HG03135 (cell line): Measurements from ENCODE around the gene ELMO3.

Source experiments
- ATAC-seq: cut with Tn5 transposase; IDR thresholded peaks from one replicate; pipeline ENCODE4 v1.9.1; 2021; ENCODE audit warnings: mild to moderate bottlenecking, moderate library complexity; ENCODE audit not compliant: unreplicated experiment

The ELMO3 gene

DNA sequence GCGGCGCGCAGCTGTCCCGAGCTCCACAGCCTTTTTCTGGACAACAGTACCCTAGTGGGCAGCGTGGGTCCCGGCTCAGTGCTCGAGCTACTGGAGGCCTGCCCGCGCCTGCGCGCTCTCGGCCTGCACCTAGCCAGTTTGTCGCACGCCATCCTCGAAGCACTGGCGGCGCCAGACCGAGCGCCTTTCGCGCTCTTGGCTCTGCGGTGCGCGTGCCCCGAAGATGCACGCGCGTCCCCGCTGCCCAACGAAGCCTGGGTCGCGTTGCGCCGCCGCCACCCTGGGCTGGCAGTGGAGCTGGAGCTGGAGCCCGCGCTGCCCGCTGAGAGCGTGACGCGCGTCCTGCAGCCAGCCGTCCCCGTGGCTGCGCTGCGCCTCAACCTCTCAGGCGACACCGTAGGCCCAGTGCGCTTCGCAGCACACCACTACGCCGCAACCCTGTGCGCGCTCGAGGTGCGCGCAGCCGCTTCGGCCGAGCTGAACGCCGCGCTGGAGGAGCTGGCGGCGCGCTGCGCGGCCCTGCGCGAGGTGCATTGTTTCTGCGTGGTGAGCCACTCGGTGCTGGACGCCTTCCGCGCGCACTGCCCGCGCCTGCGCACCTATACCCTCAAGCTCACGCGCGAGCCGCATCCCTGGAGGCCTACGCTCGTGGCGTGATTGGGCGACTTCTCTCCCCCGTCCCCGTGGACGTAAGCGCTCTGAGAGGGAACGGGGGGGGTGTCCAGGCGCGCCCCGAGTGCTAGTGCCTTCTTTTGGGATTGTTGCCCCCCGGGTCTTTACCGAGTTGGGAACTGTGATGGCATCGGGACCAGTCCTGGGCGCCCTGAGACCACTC is 35.5 kb upstream of the ELMO3 start:
- ATAC-seq, result no peak

DNA sequence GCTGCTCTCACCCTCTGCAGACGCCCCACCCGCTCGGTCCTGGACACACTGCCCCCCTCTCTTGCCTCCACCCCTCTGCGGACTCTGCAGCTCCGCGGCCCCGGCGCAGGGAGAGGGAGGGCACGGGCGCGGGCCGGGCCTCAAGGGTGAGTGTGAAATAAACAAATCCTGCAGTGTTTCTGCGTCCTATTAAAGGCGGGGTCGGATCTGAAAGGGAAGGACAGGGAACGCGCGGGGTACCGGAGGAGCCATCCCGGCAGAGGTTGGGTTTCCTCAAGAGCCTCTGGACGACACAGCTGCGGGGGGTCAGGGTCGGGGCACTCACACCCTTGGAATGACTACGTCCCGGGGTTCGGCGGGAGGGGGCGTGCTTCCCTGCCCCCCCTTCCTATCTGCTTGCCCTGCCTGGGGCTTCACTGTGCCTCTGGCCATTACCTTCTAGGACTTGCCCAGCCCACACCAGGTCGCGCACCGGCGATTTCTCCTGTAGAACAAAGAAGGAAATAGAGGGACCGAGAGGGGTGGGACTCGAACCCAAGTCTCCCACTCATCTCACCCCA is 34.9 kb upstream of the ELMO3 start:
- ATAC-seq, result no peak

DNA sequence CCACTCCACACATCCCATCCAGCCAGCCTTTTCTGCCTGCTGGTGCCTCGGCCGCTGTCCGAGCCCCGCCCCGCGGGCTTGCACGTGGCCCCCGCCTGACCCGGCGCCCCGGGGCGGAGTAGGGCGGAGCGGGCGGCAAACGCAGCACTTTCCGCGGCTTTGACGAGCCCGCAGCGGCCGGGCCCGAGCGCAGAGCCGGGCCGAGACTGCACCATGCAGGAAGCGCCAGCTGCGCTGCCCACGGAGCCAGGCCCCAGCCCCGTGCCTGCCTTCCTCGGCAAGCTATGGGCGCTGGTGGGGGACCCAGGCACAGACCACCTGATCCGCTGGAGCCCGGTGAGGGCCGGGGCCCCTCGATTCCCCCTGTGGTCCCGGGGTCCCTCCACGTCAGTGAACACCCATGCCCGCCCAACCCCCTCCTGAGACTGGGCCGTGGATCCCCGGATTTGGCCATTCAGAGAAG is 34.3 kb upstream of the ELMO3 start, which contains the start of gene HSF4:
Gene HSF4, plus strand, starts transcription at position 147 of the 463 bp plus-strand sequence. Its CDS starts 67 bp downstream, at position 214.
- ATAC-seq, result no peak

DNA sequence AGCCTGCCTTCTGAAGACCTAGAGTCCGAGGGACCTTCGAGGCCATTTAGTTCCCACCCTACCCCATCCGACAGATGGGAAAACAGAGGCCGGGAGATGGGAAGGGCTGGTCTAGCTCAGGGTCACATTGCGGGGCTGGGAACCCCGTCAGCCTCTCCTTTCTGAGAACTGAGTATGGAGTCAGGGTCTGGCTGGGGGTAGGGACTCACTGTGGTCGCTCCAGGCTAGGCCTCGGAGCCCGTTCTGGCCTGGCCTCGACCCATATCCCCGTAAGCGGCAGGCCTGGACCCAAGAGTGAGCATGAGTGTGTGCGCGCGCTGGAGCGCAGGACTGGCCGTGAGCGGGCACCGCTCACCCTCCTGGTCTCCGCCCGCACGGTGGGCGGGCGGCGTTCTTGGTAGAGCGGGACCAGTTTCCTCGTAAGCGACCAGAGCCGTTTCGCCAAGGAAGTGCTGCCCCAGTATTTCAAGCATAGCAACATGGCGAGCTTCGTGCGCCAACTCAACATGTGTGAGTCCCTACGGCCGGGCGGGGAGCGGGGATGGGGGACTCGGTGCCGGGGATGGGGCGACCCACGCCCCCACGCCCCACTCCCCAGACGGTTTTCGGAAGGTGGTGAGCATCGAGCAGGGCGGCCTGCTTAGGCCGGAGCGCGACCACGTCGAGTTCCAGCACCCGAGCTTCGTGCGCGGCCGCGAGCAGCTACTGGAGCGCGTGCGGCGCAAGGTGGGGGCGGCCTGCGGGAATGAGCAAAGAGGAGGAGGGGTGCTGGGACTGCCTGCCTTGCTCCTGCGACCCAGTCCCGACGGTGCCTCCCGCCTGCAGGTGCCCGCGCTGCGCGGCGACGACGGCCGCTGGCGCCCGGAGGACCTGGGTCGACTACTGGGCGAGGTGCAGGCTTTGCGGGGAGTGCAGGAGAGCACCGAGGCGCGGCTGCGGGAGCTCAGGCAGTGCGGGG is 33.5 kb upstream of the ELMO3 start:
- no peak for ATAC-seq

DNA sequence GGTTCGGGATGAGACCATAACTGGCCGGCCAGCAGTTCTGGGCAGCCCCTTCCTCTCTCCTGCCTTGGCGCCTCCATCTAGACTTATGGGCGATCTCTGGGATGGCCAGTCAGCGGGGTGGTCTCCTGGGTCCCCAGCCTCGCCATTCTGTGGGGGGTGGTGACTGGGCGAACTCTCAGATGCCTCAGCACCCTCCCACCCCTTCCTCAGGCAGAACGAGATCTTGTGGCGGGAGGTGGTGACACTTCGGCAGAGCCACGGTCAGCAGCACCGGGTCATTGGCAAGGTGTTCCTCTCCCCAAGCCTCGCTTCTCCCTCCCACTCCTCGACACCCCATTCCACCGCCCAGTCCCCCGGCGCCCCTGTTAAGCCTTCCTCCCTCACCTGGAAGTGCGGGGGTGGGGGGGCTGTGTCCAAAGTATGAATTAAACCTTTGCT is 32.8 kb upstream of the ELMO3 start:
- ATAC-seq, result no peak

DNA sequence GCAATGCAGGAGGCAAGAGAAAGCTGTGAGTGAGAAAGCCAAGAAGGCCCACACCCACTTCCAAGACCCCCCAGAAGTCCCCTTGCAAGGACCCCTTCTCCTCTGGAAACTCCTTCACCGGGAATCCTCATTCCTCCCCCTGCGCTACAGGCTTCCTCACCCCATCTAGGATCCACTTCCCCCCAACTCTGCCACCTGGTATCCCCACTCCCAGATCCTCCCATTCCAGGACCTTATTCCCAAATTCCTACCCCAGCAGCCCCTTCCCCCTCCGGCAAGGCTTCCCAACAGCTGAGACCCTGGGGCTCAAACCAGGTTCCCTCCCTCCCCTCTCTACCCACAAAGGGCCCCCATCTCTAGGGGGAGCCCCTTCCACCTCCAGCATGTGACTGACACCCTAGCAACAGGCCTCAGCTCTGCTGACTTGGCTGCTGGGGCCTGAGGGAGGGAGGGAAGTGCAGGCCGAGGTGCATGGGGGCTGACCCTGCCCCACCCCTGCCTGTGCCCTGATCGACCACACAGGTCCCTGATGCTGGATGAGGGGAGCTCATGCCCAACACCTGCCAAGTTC is 32.2 kb upstream of the ELMO3 start:
- no peak for ATAC-seq

DNA sequence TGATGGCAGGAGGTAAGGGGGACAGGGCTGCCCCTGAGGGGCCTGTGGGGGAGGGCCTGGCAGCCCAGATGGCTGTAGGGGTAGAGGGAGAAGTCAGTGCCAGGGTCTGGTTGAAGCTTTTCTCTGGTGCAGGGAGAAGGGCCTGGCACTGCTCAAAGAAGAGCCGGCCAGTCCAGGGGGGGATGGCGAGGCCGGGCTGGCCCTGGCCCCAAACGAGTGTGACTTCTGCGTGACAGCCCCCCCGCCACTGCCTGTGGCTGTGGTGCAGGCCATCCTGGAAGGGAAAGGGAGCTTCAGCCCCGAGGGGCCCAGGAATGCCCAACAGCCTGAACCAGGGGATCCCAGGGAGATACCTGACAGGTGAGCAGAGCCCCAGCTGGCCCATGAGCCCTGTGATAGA is 31.3 kb upstream of the ELMO3 start:
- ATAC-seq, result no peak

DNA sequence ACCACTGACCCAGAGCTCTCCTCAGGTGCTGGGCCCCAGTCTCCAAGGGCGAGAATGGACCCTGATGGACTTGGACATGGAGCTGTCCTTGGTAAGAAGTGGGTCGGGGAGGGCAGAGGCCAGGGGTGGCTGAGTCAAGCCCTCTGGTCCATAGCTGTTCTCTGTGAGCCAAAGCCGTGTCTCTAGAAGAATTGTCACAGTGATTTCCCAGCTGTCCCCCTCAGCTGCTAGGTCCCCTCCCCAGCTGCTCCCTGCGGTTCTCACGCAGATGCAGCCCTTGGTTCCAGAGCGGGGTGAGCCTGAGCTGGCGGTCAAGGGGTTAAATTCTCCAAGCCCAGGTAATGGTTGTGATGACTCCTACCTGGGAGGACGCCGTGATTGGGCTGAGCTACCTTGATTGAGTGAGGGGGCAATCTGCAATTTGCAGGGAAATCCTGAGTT is 29.9 kb upstream of the ELMO3 start:
- ATAC-seq, result no peak

DNA sequence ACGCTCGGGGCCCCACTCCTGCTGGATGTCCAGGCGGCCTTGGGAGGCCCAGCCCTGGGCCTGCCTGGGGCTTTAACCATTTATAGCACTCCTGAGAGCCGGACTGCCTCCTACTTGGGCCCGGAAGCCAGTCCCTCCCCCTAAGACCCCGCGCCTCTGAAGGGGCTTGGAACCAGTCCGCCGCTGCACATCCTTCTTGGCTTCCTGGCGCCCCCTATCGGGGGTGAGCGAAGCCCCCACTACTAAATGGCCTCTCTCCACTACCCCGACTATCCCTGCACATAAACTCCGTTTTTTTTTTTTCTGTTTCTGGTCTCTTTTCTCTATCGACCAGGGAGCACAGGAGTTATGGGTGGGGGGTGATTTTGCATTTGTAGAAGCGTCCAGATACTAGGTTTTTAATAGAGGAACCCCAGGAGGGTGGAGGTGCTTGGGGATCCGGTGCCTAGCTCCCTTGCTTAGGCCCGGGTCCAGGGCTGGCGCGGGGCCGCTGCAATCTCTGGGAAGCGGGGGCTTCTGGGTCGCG is 29.2 kb upstream of the ELMO3 start:
- ATAC-seq, result no peak

DNA sequence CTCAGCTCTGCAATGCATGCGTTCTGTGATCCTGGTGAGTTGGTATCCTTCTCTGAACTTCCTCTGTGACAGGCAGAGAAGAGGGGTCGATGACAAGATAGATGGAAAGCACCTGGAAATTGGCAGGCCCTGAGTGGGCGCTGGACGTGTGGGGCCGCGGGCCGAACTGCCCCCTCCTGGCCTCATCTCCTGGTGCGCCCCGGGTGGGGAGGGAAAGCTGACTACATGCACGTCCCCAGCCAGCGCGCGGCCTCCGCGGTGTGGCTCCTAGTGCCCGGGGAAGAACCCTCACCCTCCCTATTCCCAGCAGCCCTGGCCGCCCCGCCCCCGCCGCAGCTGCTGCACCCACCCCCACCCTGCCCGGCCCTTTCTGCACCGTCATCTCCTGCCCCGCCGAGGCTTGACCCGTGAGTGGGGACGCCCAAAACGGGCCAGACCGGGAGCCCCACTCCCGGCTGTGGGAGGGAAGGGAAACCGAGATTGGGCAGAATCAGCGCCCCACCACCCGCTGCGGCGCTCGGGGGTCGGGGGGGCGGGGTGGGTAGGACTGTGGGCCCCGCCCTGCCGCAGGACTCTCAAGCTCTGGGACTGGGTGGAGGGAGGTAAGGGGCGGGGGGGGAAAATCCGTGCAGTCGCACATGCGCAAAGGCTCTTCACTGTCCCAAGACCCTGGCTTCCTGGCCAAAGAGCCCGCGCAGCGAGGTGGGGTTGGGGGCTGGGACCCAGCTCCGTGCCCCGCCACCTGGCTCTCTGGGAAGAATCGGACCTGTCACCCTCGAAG is 28.6 kb upstream of the ELMO3 start, which contains the start of gene NOL3:
Gene NOL3, plus strand, starts transcription at position 371 of the 781 bp plus-strand sequence.
- ATAC-seq, result peak; percentile 39

DNA sequence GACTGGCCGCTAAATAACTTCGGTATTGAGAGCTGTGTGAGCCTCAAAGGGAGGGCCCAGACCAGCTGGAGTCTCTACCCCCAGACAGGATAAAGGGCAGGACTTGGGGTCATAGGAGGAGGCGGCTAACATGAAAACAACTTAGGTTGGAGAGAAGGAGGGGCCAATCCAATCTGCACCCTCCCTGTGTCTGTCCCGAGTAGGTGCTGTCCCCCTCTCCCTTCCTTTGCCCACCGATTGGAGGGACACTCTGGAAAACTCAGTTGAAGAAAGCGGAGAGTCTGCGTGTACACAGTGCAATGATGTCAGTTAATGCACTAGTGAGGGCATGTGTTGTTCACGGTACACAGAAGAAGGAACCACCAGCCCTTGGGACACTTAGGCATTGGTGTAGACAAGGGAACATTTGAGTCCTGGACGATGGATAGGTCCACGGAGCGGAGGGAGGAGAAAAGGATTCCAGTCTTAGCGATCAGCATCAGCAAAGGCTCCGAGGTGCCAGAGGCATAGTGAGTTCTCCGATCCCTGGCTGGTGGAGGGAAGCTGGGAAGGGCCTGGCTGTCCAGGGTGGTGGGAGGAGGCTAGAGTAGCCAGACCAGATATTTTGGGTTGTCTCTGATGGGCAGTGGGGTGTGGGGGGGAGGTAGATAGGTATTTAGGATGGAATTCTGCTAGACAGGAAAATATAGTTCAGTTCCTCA is 27.8 kb upstream of the ELMO3 start:
- ATAC-seq, result peak; percentile 20

DNA sequence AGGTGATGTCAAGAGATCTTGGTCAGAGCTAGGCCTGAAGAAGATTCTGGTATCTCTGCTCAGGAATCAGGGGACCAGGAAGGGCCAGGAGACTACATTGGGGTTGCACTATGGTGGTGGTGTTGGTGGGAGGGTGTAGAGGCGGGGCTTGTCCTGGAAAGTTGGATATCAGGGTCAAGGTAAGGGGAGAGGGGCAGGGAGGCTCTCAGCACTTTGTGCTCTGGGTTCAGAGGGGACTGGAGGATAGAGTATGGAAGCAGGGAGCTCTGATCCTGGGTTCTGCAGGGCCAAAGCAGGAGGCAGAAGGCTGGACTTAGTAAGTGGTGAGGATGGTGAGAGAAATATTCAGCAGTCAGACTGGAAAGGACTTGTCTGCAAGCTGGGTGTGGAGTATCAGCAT is 25.6 kb upstream of the ELMO3 start:
- no peak for ATAC-seq

DNA sequence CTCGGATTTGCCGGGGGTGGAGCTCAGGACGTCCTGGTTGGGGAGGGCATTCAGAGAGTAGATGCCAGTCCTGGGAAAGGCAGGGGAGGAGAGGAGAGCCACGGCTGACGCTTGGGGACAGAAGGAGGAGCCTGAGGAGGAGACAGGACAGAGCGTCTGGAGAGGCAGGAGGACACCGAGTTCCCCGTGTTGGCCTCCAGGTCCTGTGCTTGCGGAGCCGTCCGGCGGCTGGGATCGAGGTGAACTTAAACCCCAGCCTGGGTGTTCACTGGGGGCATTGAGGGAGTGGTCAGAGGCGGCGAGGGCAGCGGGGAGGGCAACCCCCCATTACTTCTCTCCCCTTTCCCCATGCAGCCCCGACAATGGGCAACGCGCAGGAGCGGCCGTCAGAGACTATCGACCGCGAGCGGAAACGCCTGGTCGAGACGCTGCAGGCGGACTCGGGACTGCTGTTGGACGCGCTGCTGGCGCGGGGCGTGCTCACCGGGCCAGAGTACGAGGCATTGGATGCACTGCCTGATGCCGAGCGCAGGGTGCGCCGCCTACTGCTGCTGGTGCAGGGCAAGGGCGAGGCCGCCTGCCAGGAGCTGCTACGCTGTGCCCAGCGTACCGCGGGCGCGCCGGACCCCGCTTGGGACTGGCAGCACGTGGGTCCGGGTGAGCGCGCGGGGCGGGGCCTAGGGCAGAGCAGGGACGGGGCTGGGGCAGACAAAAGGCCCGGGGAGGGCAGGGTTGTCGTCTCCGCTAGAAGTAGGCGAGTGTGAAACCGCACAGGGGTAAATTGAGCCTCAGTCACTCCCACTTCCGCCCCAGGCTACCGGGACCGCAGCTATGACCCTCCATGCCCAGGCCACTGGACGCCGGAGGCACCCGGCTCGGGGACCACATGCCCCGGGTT is 24.9 kb upstream of the ELMO3 start:
- ATAC-seq, result no peak

DNA sequence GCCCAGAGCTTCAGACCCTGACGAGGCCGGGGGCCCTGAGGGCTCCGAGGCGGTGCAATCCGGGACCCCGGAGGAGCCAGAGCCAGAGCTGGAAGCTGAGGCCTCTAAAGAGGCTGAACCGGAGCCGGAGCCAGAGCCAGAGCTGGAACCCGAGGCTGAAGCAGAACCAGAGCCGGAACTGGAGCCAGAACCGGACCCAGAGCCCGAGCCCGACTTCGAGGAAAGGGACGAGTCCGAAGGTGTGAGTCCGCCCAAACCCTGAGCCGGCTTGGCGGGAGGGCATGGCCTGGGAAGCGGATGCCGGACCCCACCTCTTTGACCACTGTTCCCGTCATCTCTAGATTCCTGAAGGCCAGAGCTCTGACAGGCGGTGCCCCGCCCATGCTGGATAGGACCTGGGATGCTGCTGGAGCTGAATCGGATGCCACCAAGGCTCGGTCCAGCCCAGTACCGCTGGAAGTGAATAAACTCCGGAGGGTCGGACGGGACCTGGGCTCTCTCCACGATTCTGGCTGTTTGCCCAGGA is 24.2 kb upstream of the ELMO3 start:
- no peak for ATAC-seq

DNA sequence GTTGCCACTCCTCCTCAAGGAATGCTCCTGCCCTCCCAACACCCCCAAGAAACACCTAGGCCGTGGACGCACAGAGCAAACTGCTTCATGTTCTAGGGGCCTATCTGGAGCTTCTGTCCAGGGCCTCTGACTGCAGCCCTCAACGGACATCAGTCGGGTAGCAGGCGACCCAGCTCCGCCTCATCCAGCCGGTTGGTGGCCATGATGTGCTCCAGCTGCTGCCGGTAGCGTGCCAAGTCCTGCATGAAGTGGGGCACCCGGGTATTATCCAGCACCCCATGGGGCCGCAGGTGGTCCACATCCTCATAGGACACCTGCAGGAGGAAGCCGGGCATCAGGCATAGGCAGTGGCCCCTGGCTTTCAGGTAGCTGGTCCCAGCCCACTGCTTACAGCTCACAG is 22.3 kb upstream of the ELMO3 start:
- no peak for ATAC-seq

DNA sequence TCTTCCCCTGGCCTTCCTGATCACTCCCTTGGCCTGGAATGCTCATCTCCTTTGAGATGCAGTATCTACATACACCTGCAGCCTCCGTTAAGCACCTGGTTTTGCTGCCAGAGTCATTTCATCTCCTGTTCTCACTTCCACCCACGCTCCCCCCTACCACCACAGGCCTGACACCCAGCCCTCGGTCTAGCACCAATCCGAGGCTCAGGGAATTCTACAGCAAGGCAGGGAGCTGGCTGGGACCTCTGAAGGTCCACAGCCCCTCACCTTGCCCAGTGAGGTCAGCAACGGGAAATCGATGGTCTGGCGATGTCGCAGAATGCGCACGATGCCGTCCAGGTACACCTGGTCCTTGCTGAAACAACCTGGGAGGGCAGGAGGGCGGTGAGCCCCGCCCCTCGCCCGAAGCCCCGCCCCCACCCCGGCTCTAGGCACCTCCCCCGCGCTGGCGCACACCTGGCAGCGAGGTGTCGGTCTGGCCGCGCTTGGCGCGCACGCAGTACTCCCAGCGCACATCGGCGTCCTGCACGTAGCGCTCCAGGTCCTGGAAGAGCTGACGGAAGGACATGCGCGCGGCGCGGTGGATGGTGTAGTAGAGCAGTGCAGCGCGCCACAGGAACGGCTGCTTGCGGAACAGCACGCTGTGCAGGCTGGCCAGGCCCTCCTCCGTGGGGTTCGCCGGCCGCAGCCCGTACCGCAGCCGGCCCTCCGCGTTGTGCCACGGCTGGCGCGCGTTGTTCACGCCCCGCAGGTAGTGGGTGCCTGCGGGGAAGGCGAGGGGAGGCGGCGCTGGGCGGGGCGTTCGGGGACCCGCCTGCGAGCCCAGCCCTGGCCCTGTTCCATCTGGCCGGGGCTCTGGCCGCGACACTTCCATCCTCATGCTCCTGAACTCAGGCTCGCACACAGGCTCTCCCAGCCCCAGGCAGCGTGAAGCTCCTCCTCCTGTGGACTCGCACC is 20.9 kb upstream of the ELMO3 start:
- no peak for ATAC-seq
